Skeletal muscle satellite cell (primary cell): ENCODE measurements around the gene HSD17B11.
"Not testable (repeated sequence)": the region's sequence is repeated elsewhere in the genome, so short reads cannot be mapped to it uniquely, and the experiment has no call there.

Experiments
- H3K27me3 ChIP-seq: 2 replicates; pipeline ENCODE4 v1.7.0; 2013; ENCODE audit warnings: low read length; ENCODE audit not compliant: control insufficient read depth, insufficient read depth
- H3K36me3 ChIP-seq: 2 replicates; pipeline ENCODE4 v1.7.0; 2013; ENCODE audit warnings: mild to moderate bottlenecking, control low read depth, low read length; ENCODE audit not compliant: insufficient read depth
- H3K4me1 ChIP-seq: 2 replicates; pipeline ENCODE4 v1.7.0; 2013; ENCODE audit warnings: low read length; ENCODE audit not compliant: control insufficient read depth, insufficient read depth
- H3K4me2 ChIP-seq: 2 replicates; pipeline ENCODE4 v1.7.0; 2013; ENCODE audit warnings: mild to moderate bottlenecking, low read length
- H3K4me3 ChIP-seq: 2 replicates; pipeline ENCODE4 v1.7.0; 2013; ENCODE audit warnings: low read length
- H3K9ac ChIP-seq: 2 replicates; pipeline ENCODE4 v1.7.0; 2013; ENCODE audit warnings: mild to moderate bottlenecking, low read depth, low read length, moderate library complexity
- H3K9me3 ChIP-seq: replicated peaks from 2 replicates; pipeline ENCODE4 v1.7.0; 2013; ENCODE audit warnings: mild to moderate bottlenecking, control low read depth, low read length

Gene HSD17B11

GRCh38 chr4:87420276-87420830, 29.4 kb upstream of the HSD17B11 start:
- Histone ChIP-seq H3K9me3 (no peaks in the 10 kb centered on the region), H3K4me3 (no peak overlapping the region), H3K36me3 (no peaks in the 10 kb centered on the region)

GRCh38 chr4:87419578-87420249, 28.7 kb upstream of the HSD17B11 start:
- Histone ChIP-seq H3K4me2 (no peak overlapping the region), H3K9ac (no peak overlapping the region), H3K27me3 (no peaks in the 10 kb centered on the region), H3K4me1 (peaks cover 9% of the 10 kb centered on the region), H3K36me3 (no peaks in the 10 kb centered on the region), H3K4me3 (no peak overlapping the region), H3K9me3 (no peaks in the 10 kb centered on the region)

More at GRCh38 chr4:87420276-87420830, 29.4 kb upstream of the HSD17B11 start:
- H3K4me1 ChIP-seq: peaks cover 15% of the 10 kb centered on the region
- no peak overlapping the region for H3K4me2 ChIP-seq
- H3K9ac ChIP-seq: no peak overlapping the region
- no peaks in the 10 kb centered on the region for H3K27me3 ChIP-seq

- H3K4me2 ChIP-seq, H3K36me3 ChIP-seq, H3K9ac ChIP-seq, H3K9me3 ChIP-seq, H3K27me3 ChIP-seq, H3K4me1 ChIP-seq, H3K4me3 ChIP-seq: not testable (repeated sequence)
Measured at GRCh38 chr4:87418410-87418809, 27.4 kb upstream of the HSD17B11 start.

GRCh38 chr4:87416965-87417364, 26.0 kb upstream of the HSD17B11 start:
- Histone ChIP-seq H3K4me2 (no peak overlapping the region), H3K36me3 (no peaks in the 10 kb centered on the region), H3K4me3 (no peak overlapping the region), H3K27me3 (peaks cover 3% of the 10 kb centered on the region), H3K9me3 (no peaks in the 10 kb centered on the region), H3K4me1 (peaks cover 4% of the 10 kb centered on the region), H3K9ac (no peak overlapping the region)

GRCh38 chr4:87414816-87415215, 23.8 kb upstream of the HSD17B11 start:
- no peaks in the 10 kb centered on the region for H3K4me1 ChIP-seq
- peaks cover 5% of the 10 kb centered on the region for H3K27me3 ChIP-seq
- H3K36me3 ChIP-seq: no peaks in the 10 kb centered on the region
- H3K9me3 ChIP-seq: no peaks in the 10 kb centered on the region
- no peak overlapping the region for H3K4me2 ChIP-seq
- no peak overlapping the region for H3K9ac ChIP-seq
- H3K4me3 ChIP-seq: no peak overlapping the region

- no peaks in the 10 kb centered on the region for H3K9me3 ChIP-seq
- H3K4me1 ChIP-seq: no peaks in the 10 kb centered on the region
- H3K4me2 ChIP-seq: no peak overlapping the region
- no peak overlapping the region for H3K4me3 ChIP-seq
- no peak overlapping the region for H3K9ac ChIP-seq
- no peaks in the 10 kb centered on the region for H3K36me3 ChIP-seq
- H3K27me3 ChIP-seq: peaks cover 23% of the 10 kb centered on the region
Measured at GRCh38 chr4:87410679-87411078, 19.7 kb upstream of the HSD17B11 start.

GRCh38 chr4:87410157-87410556, 19.2 kb upstream of the HSD17B11 start:
- peaks cover 27% of the 10 kb centered on the region for H3K27me3 ChIP-seq
- no peak overlapping the region for H3K4me2 ChIP-seq
- no peak overlapping the region for H3K4me3 ChIP-seq
- no peaks in the 10 kb centered on the region for H3K9me3 ChIP-seq
- H3K36me3 ChIP-seq: no peaks in the 10 kb centered on the region
- no peaks in the 10 kb centered on the region for H3K4me1 ChIP-seq
- H3K9ac ChIP-seq: no peak overlapping the region

- Histone ChIP-seq H3K9ac (no peak overlapping the region), H3K9me3 (no peaks in the 10 kb centered on the region), H3K4me1 (no peaks in the 10 kb centered on the region), H3K27me3 (peaks cover 33% of the 10 kb centered on the region), H3K4me3 (no peak overlapping the region), H3K36me3 (no peaks in the 10 kb centered on the region), H3K4me2 (no peak overlapping the region)
Measured at GRCh38 chr4:87409420-87409939, 18.5 kb upstream of the HSD17B11 start.

- not testable (repeated sequence) for H3K36me3 ChIP-seq, H3K9me3 ChIP-seq, H3K9ac ChIP-seq, H3K4me3 ChIP-seq, H3K4me2 ChIP-seq, H3K4me1 ChIP-seq
- peaks cover 40% of the 10 kb centered on the region for H3K27me3 ChIP-seq
Measured at GRCh38 chr4:87406902-87407301, 15.9 kb upstream of the HSD17B11 start.

- Histone ChIP-seq H3K36me3 (no peaks in the 10 kb centered on the region), H3K9me3 (no peaks in the 10 kb centered on the region), H3K4me2 (no peak overlapping the region), H3K4me1 (no peaks in the 10 kb centered on the region), H3K9ac (no peak overlapping the region), H3K27me3 (peaks cover 40% of the 10 kb centered on the region), H3K4me3 (no peak overlapping the region)
Measured at GRCh38 chr4:87406462-87406861, 15.5 kb upstream of the HSD17B11 start.

GRCh38 chr4:87405211-87405820, 14.3 kb upstream of the HSD17B11 start:
- H3K4me1 ChIP-seq: no peaks in the 10 kb centered on the region
- no peak overlapping the region for H3K4me2 ChIP-seq
- no peaks in the 10 kb centered on the region for H3K9me3 ChIP-seq
- H3K9ac ChIP-seq: no peak overlapping the region
- H3K4me3 ChIP-seq: no peak overlapping the region
- H3K27me3 ChIP-seq: peaks cover 39% of the 10 kb centered on the region
- no peaks in the 10 kb centered on the region for H3K36me3 ChIP-seq

- H3K4me3 ChIP-seq, H3K9me3 ChIP-seq, H3K4me1 ChIP-seq, H3K36me3 ChIP-seq, H3K4me2 ChIP-seq, H3K9ac ChIP-seq: not testable (repeated sequence)
- H3K27me3 ChIP-seq: peaks cover 34% of the 10 kb centered on the region
Measured at GRCh38 chr4:87403732-87404131, 12.7 kb upstream of the HSD17B11 start.
